ENCODE results near the gene ADGRF3.
"Not testable (repeated sequence)": the region's sequence is repeated elsewhere in the genome, so short reads cannot be mapped to it uniquely, and the experiment has no call there.

Gene ADGRF3

GRCh38 chr2:26276484-26277227 lies 69.9 kb downstream of the ADGRF3 start:
- no peak for DNase-seq

- no peak for DNase-seq
These were observed 72.5 kb downstream of the ADGRF3 start for GRCh38 chr2:26274058-26274613.

DNA sequence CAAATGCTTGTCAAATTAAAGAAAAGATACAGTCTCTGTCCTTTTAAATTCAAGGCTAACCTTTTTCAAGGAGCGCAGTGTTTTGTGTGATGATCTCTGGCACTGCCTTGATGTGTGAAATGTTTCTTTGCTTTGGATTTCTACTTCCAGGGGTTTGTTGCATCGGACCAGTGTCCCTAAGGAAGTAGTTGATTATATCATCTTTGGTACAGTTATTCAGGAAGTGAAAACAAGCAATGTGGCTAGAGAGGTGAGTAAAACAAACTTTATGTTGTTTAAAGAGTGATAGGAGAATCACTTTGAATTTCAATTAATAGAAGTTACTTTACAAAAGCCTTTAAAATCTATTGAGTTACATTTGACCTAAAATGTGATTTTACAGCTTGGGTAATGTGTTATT lies 73.1 kb downstream of the ADGRF3 start:
- DNase-seq, result no peak

GRCh38 chr2:26270373-26270772 lies 76.2 kb downstream of the ADGRF3 start:
- DNase-seq, result no peak

DNA sequence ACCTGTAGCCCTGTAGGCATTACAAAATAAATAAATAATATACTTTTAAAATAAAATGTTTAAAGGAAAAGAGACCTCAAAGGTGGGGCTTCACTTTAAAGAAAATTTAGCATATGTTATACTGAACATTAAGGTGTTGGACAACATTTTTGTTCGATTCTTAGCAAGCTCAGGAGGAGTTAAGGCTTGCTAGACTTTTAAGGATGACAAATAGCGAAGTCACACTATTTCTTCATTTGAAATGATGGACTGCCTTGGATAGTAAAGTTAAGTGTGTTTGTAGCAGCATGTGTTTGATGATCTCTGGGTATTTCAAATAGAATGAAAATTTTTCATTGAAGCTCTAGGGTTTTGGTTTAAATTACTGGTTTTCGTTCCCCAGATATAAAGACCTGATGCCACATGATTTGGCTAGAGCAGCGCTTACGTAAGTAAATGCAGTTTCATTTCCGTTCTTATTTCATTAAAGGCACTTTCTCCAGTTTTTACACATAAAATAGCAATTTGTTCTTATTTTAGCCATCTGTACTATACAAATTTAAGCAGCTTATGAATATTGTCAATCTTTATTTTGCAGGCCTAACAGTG lies 76.9 kb downstream of the ADGRF3 start:
- DNase-seq, result no peak

- not testable (repeated sequence) for DNase-seq
These were observed 77.8 kb downstream of the ADGRF3 start for GRCh38 chr2:26268670-26269385.

GRCh38 chr2:26268213-26268612 lies 78.4 kb downstream of the ADGRF3 start:
- no peak for DNase-seq

DNA sequence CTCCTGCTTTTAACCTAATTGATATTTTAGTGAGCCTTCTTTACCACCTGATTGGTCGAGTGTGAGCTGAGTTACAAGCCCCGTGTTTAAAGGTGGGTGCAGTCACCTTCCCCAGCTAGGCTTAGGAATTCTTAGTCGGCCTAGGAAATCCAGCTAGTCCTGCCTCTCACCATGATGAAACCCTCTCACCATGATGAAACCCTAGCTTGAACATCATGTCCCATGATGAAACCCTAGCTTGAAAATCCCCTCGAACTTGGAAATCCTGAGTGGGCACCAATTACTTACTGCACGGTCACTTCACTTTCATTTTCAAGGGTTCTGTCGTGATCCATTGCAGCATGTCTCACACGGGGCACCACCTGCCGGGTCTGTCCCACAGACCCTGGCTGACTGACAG lies 87.8 kb downstream of the ADGRF3 start:
- not testable (repeated sequence) for DNase-seq

Data from GOT3 (cell line).